H1 (cell line): ENCODE data around the gene TPRG1L. TPM values are rescaled to one million over a fixed set of nuclear protein-coding genes. Genes with fewer than 3 reads are reported as not detected.

Source experiments
- PHF8 ChIP-seq: fragments of 200-600 bp; sonication (generic); conservative IDR thresholded peaks from 2 replicates; pipeline ENCODE4 v1.7.1; 2012; ENCODE audit warnings: low read depth, mild to moderate bottlenecking, inconsistent platforms, low read length, moderate library complexity
- POLR2AphosphoS5 ChIP-seq: IDR thresholded peaks from 2 replicates; pipeline ENCODE4 v1.6.1; 2011; ENCODE audit warnings: low read depth, low read length
- polyA plus RNA-seq, 7 experiments: library from polyadenylated mRNA; depleted of rRNA in 3 of 7; stranded (reverse) in 5 of 7; unstranded in 2 of 7; fragments of >200 nt in 5 of 7; fragments of 200-250 nt in 2 of 7; gene quantifications; 1 replicate in 5 of 7; 2 replicates in 1 of 7; 4 replicates in 1 of 7; pipeline versions ENCODE4 v1.2.1 to v1.2.3, GENCODE V29; 2011 to 2013; ENCODE audit warnings: missing spikeins in 2 of 7, mixed read lengths in 2 of 7
- total RNA-seq: library from RNA; stranded (reverse); fragmentation: NEBNext Ultra II Directional; extraction: Animal tissue kit (Norgen Biotek cat#: 25700); gene quantifications from 2 replicates; pipeline ENCODE4 v1.2.1, GENCODE V29; 2021
- TF ChIP-seq, protein P1 (sequence below): fragments of 300-600 bp; sonication (generic); IDR thresholded peaks from 2 replicates; pipeline ENCODE4 v1.7.1; 2012; ENCODE audit warnings: low read length, moderate library complexity, mild to moderate bottlenecking, inconsistent platforms; ENCODE audit not compliant: insufficient replicate concordance

The TPRG1L gene
- total and polyA plus RNA-seq, 2 of the 8 experiments (the other 6 are each of a cell fraction or from before 2014, with no cell fraction given) = 21.7 to 22.3 TPM

DNA sequence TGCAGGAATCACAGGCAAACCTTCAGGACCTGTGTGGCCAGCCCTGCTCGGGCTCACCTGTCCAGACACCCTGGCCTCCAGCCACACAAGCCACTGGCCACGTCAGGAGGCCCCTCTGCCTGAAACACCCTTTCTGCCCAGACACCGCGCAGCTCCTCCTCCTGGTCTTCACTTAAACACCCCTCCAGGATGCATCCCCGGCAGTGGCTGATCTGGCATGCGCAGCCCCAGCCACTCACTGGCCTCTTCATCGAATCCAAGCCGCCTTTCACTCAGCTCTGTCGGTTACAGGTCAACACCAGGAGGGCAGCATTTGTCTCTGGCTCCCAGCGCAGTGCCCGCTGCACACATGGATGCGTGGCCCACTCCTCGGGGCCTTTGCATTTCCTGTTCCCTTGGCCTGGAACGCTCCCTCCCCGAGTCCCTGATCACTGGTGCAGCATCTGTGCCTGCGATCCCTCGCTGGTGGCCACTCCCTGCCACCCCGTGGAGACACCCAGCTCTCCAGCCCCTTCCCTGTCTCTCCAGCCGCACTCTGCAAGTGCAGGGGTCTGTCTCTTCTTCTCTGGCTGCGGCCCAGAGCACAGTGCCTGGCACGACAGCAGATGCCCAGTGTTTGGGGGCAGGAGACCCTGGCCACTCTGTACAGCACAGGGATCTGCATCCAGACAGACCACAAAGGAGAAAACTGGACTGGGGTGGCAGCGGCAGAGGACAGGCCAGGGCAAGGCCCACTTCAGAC, 9.4 kb downstream of the TPRG1L start (continued):
- TF ChIP-seq, protein P1, sequence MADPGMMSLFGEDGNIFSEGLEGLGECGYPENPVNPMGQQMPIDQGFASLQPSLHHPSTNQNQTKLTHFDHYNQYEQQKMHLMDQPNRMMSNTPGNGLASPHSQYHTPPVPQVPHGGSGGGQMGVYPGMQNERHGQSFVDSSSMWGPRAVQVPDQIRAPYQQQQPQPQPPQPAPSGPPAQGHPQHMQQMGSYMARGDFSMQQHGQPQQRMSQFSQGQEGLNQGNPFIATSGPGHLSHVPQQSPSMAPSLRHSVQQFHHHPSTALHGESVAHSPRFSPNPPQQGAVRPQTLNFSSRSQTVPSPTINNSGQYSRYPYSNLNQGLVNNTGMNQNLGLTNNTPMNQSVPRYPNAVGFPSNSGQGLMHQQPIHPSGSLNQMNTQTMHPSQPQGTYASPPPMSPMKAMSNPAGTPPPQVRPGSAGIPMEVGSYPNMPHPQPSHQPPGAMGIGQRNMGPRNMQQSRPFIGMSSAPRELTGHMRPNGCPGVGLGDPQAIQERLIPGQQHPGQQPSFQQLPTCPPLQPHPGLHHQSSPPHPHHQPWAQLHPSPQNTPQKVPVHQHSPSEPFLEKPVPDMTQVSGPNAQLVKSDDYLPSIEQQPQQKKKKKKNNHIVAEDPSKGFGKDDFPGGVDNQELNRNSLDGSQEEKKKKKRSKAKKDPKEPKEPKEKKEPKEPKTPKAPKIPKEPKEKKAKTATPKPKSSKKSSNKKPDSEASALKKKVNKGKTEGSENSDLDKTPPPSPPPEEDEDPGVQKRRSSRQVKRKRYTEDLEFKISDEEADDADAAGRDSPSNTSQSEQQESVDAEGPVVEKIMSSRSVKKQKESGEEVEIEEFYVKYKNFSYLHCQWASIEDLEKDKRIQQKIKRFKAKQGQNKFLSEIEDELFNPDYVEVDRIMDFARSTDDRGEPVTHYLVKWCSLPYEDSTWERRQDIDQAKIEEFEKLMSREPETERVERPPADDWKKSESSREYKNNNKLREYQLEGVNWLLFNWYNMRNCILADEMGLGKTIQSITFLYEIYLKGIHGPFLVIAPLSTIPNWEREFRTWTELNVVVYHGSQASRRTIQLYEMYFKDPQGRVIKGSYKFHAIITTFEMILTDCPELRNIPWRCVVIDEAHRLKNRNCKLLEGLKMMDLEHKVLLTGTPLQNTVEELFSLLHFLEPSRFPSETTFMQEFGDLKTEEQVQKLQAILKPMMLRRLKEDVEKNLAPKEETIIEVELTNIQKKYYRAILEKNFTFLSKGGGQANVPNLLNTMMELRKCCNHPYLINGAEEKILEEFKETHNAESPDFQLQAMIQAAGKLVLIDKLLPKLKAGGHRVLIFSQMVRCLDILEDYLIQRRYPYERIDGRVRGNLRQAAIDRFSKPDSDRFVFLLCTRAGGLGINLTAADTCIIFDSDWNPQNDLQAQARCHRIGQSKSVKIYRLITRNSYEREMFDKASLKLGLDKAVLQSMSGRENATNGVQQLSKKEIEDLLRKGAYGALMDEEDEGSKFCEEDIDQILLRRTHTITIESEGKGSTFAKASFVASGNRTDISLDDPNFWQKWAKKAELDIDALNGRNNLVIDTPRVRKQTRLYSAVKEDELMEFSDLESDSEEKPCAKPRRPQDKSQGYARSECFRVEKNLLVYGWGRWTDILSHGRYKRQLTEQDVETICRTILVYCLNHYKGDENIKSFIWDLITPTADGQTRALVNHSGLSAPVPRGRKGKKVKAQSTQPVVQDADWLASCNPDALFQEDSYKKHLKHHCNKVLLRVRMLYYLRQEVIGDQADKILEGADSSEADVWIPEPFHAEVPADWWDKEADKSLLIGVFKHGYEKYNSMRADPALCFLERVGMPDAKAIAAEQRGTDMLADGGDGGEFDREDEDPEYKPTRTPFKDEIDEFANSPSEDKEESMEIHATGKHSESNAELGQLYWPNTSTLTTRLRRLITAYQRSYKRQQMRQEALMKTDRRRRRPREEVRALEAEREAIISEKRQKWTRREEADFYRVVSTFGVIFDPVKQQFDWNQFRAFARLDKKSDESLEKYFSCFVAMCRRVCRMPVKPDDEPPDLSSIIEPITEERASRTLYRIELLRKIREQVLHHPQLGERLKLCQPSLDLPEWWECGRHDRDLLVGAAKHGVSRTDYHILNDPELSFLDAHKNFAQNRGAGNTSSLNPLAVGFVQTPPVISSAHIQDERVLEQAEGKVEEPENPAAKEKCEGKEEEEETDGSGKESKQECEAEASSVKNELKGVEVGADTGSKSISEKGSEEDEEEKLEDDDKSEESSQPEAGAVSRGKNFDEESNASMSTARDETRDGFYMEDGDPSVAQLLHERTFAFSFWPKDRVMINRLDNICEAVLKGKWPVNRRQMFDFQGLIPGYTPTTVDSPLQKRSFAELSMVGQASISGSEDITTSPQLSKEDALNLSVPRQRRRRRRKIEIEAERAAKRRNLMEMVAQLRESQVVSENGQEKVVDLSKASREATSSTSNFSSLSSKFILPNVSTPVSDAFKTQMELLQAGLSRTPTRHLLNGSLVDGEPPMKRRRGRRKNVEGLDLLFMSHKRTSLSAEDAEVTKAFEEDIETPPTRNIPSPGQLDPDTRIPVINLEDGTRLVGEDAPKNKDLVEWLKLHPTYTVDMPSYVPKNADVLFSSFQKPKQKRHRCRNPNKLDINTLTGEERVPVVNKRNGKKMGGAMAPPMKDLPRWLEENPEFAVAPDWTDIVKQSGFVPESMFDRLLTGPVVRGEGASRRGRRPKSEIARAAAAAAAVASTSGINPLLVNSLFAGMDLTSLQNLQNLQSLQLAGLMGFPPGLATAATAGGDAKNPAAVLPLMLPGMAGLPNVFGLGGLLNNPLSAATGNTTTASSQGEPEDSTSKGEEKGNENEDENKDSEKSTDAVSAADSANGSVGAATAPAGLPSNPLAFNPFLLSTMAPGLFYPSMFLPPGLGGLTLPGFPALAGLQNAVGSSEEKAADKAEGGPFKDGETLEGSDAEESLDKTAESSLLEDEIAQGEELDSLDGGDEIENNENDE = no peak
- TF ChIP-seq POLR2AphosphoS5 (no peak), PHF8 (no peak)
